Keratinocyte (primary cell): ENCODE data around the gene GXYLT2. TPM values are rescaled to one million over a fixed set of nuclear protein-coding genes. Genes with fewer than 3 reads are reported as not detected.

Source experiments
- DNase-seq: peaks from one replicate; pipeline ENCODE4 v3.0.0-alpha.2; 2011; ENCODE audit warnings: low read depth, missing footprints, low spot score
- FAIRE-seq: peaks from 2 replicates; lab custom pipeline; 2011; peaks lifted over from hg19 to GRCh38; lab: Jason Lieb, UNC
- H2AFZ ChIP-seq: 2 replicates; pipeline ENCODE4 v1.6.0; 2012; ENCODE audit warnings: low read length, control low read depth, inconsistent platforms; ENCODE audit not compliant: control insufficient read depth
- H3K27ac ChIP-seq: 2 replicates; pipeline ENCODE4 v1.5.1; 2011; ENCODE audit warnings: low read length; ENCODE audit not compliant: control insufficient read depth, insufficient read depth
- H3K27me3 ChIP-seq: 3 replicates; pipeline ENCODE4 v1.6.0; 2011; ENCODE audit warnings: low read length; ENCODE audit not compliant: control insufficient read depth, insufficient read depth; ENCODE audit errors: extremely low read depth
- H3K36me3 ChIP-seq, 2 experiments: 2 replicates in 1 of 2; 3 replicates in 1 of 2; pipeline ENCODE4 v1.5.1; 2011; ENCODE audit warnings: low read length in 2 of 2, mild to moderate bottlenecking in 1 of 2; ENCODE audit not compliant: control insufficient read depth in 2 of 2, insufficient read depth in 2 of 2; ENCODE audit errors: extremely low read depth in 1 of 2
- H3K4me1 ChIP-seq: 3 replicates; pipeline ENCODE4 v1.5.1; 2011; ENCODE audit warnings: low read length; ENCODE audit not compliant: control insufficient read depth, insufficient read depth; ENCODE audit errors: extremely low read depth
- H3K4me2 ChIP-seq: 3 replicates; pipeline ENCODE4 v1.6.0; 2011; ENCODE audit warnings: low read depth, low read length; ENCODE audit not compliant: control insufficient read depth, insufficient read depth; ENCODE audit errors: extremely low read depth
- H3K4me3 ChIP-seq, 3 experiments: fragments of 200-600 bp in 1 of 3; sonication (generic) in 1 of 3; 2 replicates in 2 of 3; 3 replicates in 1 of 3; pipeline ENCODE4 v1.5.1; 2011 to 2016; ENCODE audit warnings: low read length in 3 of 3, mild to moderate bottlenecking in 3 of 3, control low read depth in 2 of 3, inconsistent platforms in 1 of 3, low read depth in 1 of 3, mixed read lengths in 1 of 3, mixed run types in 1 of 3, moderate library complexity in 1 of 3; ENCODE audit not compliant: control insufficient read depth in 2 of 3, insufficient read depth in 2 of 3; ENCODE audit errors: extremely low read depth in 1 of 3
- H3K79me2 ChIP-seq: 2 replicates; pipeline ENCODE4 v1.6.0; 2012; ENCODE audit warnings: low read length; ENCODE audit not compliant: control insufficient read depth, insufficient read depth
- H3K9ac ChIP-seq: 3 replicates; pipeline ENCODE4 v1.6.0; 2011; ENCODE audit warnings: low read length; ENCODE audit not compliant: control insufficient read depth, insufficient read depth; ENCODE audit errors: extremely low read depth
- H3K9me1 ChIP-seq: 3 replicates; pipeline ENCODE4 v1.6.0; 2011; ENCODE audit warnings: low read length; ENCODE audit not compliant: control insufficient read depth, insufficient read depth; ENCODE audit errors: extremely low read depth
- H3K9me3 ChIP-seq: 2 replicates; pipeline ENCODE4 v1.5.1; 2012; ENCODE audit warnings: low read depth, low read length; ENCODE audit not compliant: control insufficient read depth
- H4K20me1 ChIP-seq: 3 replicates; pipeline ENCODE4 v1.6.0; 2011; ENCODE audit warnings: low read length; ENCODE audit not compliant: control insufficient read depth, insufficient read depth; ENCODE audit errors: extremely low read depth
- EZH2 ChIP-seq: IDR thresholded peaks from one replicate; pipeline ENCODE4 v1.6.1; 2012; ENCODE audit warnings: inconsistent platforms, mild to moderate bottlenecking, low read length, moderate library complexity
- dilution Hi-C: fragments of 300-500 bp; cut with MboI; formaldehyde crosslinking; loops from one replicate; pipeline ENCODE4 v1.7.0; 2020; ENCODE audit warnings: low sequenced_read_pairs; ENCODE audit not compliant: extremely low pct_ligation_motif_present
- polyA plus RNA-seq, 5 experiments: library from polyadenylated mRNA; depleted of rRNA in 3 of 5; stranded (reverse) in 3 of 5; stranded (forward) in 1 of 5; unstranded in 1 of 5; fragments of >200 nt; gene quantifications; 1 replicate in 1 of 5; 2 replicates in 3 of 5; 3 replicates in 1 of 5; pipeline versions ENCODE4 v1.2.1 to v1.2.3, GENCODE V29; 2011 to 2012; ENCODE audit warnings: missing spikeins in 2 of 5, low read depth in 1 of 5, low replicate concordance in 1 of 5
- TF ChIP-seq, protein P1 (sequence below), 3 experiments: IDR thresholded peaks in 1 of 3; conservative IDR thresholded peaks in 1 of 3; optimal IDR thresholded peaks in 1 of 3; 2 replicates in 2 of 3; 3 replicates in 1 of 3; pipeline versions ENCODE3 to v1.5.1; 2011; ENCODE audit warnings: low read length in 3 of 3, mild to moderate bottlenecking in 3 of 3, moderate library complexity in 2 of 3, control low read depth in 1 of 3, inconsistent platforms in 1 of 3; ENCODE audit not compliant: insufficient read depth in 2 of 3; ENCODE audit errors: extremely low read depth in 1 of 3

The GXYLT2 gene
- polyA plus RNA-seq, 1 donor (not counting 4 experiments of a cell fraction or from before 2014, with no cell fraction given): 1.4 TPM

DNA sequence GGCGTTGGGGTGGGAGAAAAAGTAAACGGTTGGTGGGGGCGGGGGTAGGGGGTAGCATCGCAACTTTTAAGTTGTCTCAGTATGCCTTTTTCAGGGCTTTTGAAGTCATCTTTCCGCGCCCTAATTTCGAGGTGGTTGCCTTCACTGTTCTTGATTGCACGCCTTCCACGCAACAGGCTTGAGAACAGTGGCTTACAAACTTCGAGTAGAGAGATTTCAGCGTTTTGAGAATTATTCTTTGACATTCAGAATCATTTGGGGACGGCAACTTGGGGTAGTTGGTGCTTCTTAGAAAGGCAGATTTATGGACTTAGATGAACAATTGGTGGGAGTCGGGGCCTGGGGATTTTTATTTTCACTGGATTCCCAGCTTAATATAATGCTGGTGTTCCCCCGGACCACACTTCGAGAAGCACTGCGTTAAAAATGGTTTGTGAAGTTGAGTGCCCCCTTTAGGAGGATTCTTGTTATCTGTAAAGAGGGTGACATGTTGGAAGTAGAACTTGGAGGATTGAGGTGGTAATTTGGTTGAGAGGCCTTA is 109.6 kb downstream of the GXYLT2 start:
- no peak for DNase-seq
- H2AFZ ChIP-seq: peak overlapping the region; percentile 39

DNA sequence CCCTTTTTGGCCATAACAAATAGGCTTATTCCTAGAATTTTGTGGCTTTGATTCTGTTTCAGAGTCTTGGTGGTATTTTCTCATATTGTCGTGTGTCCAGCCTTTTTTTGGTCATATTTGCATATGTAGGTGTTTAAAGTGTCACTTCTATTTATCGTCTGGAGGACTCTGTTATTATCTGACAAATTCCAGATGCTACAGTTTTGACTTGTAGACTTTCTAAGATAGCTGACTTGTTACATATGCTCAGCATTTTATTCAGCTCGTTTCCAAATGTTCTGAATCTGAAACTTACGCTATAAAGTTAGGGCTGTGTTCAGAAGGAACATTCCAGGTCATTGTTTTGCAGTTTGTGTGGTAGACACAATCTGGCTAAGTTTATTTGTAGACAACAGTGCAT is 110.6 kb downstream of the GXYLT2 start:
- Histone ChIP-seq H2AFZ (no peak overlapping the region), H3K4me3 (peak overlapping the region; percentile 74 to 89 (median 88)), H3K9me3 (no peaks in the 10 kb centered on the region), H3K79me2 (peaks cover 66% of the 10 kb centered on the region), H3K4me1 (peaks cover 11% of the 10 kb centered on the region), H3K27ac (peak overlapping the region; percentile 84), H4K20me1 (peaks cover 16% of the 10 kb centered on the region), H3K9ac (peak overlapping the region; percentile 84), H3K4me2 (peak overlapping the region; percentile 92), H3K9me1 (no peaks in the 10 kb centered on the region), H3K27me3 (no peaks in the 10 kb centered on the region), H3K36me3 (peaks cover 1 to 10% of the 10 kb centered on the region in 2 experiments)
- TF ChIP-seq, protein P1, sequence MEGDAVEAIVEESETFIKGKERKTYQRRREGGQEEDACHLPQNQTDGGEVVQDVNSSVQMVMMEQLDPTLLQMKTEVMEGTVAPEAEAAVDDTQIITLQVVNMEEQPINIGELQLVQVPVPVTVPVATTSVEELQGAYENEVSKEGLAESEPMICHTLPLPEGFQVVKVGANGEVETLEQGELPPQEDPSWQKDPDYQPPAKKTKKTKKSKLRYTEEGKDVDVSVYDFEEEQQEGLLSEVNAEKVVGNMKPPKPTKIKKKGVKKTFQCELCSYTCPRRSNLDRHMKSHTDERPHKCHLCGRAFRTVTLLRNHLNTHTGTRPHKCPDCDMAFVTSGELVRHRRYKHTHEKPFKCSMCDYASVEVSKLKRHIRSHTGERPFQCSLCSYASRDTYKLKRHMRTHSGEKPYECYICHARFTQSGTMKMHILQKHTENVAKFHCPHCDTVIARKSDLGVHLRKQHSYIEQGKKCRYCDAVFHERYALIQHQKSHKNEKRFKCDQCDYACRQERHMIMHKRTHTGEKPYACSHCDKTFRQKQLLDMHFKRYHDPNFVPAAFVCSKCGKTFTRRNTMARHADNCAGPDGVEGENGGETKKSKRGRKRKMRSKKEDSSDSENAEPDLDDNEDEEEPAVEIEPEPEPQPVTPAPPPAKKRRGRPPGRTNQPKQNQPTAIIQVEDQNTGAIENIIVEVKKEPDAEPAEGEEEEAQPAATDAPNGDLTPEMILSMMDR (optimal IDR thresholded peaks at IDR 0.05 in 1 of 3, IDR thresholded peaks at IDR 0.05 in 1 of 3, conservative IDR thresholded peaks at IDR 0.05 in 1 of 3; ENCODE audit: extremely low read depth in 1 of 3, insufficient read depth in 2 of 3, low read length in 3 of 3): no peak
- no peak for TF ChIP-seq EZH2
- FAIRE-seq (no peak), DNase-seq (no peak)
- dilution Hi-C loops: no loop called here

More for the DNA sequence above, 109.6 kb downstream of the GXYLT2 start:
- Histone ChIP-seq H3K9ac (peak overlapping the region; percentile 84), H4K20me1 (peaks cover 16% of the 10 kb centered on the region), H3K36me3 (peaks cover 1 to 10% of the 10 kb centered on the region in 2 experiments), H3K27ac (peak overlapping the region; percentile 84), H3K4me3 (peak overlapping the region; percentile 74 to 89 (median 88)), H3K4me1 (peaks cover 11% of the 10 kb centered on the region), H3K79me2 (peaks cover 56% of the 10 kb centered on the region), H3K27me3 (no peaks in the 10 kb centered on the region), H3K9me3 (no peaks in the 10 kb centered on the region), H3K4me2 (peak overlapping the region; percentile 92), H3K9me1 (no peaks in the 10 kb centered on the region)
- no peak for FAIRE-seq
- dilution Hi-C loops: no loop called here
- TF ChIP-seq EZH2: no peak
- TF ChIP-seq, protein P1 (optimal IDR thresholded peaks at IDR 0.05 in 1 of 3, IDR thresholded peaks at IDR 0.05 in 1 of 3, conservative IDR thresholded peaks at IDR 0.05 in 1 of 3; ENCODE audit: extremely low read depth in 1 of 3, insufficient read depth in 2 of 3, low read length in 3 of 3): peak; percentile 23 to 51 (median 47)
